GM19467 (cell line): Measurements from ENCODE around the gene PCSK6.

Source experiments
- ATAC-seq: cut with Tn5 transposase; IDR thresholded peaks from one replicate; pipeline ENCODE4 v1.9.1; 2021; ENCODE audit warnings: mild to moderate bottlenecking, moderate library complexity; ENCODE audit not compliant: unreplicated experiment

The PCSK6 gene

GRCh38 chr15:101332061-101332467 lies 157.4 kb downstream of the PCSK6 start:
- no peak for ATAC-seq

DNA sequence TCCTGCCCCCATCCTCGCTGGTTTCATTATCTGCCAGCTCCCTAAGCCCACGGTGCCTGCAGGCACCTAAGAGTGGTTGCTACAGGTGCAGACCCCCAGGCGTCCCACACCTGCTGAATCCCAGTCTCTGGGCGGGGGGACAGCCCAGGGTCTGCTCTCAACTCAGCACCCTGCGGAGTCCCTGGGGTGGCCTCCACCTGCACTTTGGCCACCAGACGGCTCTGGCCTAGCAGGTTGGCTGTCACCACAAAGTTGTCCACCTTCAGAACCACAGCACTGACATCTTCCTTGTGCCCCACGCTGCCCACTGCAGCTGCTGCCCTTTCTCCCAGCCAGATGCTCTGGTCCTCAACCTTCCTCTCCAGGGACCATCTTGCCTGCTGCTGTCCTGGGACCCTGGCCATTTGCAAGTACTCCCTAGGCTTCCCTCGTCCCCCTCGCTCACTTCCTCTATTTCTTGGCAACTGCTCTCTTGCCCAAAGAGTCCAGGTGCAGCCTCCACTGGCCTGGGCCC lies 159.6 kb downstream of the PCSK6 start:
- no peak for ATAC-seq

DNA sequence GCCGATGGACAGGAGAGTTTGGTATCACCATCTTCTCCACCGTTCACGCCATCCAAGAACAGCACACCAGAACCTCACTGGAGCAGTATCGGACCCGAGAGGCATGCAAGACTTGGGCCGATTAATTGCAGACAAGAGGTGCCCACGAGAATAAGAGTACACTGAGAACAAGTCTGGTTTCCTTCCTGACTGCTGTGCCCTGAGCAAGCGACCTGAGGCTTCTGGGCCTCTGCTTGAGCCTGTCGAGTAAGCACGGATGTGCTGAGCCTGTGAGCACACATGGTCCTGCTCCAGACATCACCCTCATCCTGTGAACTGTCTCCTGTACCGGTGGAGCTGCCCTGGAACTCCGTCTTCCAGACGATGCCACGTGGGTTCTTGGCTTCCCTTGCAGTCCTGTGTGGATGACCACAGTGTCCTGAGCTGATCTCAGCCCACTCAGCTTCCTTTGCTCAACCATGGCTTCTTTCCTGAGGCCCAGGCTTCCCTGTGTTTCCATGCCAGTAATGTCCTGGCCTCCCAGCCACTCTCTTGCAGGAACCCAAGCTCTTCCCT lies 160.1 kb downstream of the PCSK6 start:
- ATAC-seq: no peak

DNA sequence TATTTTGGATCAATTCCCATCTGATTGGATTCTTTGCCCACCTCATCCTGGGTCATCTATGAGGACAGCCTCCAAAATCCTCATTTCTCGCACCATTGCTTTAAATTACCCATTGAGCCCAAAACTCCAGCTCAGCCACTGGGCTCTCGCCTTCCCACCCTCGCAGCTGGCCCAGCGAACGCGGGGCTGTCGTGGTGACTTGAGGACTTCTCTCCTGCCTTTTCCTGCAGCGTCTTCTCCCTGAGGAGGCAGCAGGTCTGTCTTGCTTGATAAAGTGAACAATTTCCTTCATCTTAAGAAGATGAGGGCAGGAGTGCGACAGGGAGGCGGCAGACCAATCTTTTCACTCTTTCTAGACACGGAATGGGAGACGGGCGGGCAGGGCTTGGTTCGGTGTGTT lies 161.5 kb downstream of the PCSK6 start:
- no peak for ATAC-seq

- ATAC-seq: no peak
Observed at GRCh38 chr15:101327147-101327740, 162.3 kb downstream of the PCSK6 start.

GRCh38 chr15:101326462-101327146 lies 162.9 kb downstream of the PCSK6 start:
- ATAC-seq: no peak

- ATAC-seq: no peak
Observed at GRCh38 chr15:101326026-101326315, 163.5 kb downstream of the PCSK6 start.

DNA sequence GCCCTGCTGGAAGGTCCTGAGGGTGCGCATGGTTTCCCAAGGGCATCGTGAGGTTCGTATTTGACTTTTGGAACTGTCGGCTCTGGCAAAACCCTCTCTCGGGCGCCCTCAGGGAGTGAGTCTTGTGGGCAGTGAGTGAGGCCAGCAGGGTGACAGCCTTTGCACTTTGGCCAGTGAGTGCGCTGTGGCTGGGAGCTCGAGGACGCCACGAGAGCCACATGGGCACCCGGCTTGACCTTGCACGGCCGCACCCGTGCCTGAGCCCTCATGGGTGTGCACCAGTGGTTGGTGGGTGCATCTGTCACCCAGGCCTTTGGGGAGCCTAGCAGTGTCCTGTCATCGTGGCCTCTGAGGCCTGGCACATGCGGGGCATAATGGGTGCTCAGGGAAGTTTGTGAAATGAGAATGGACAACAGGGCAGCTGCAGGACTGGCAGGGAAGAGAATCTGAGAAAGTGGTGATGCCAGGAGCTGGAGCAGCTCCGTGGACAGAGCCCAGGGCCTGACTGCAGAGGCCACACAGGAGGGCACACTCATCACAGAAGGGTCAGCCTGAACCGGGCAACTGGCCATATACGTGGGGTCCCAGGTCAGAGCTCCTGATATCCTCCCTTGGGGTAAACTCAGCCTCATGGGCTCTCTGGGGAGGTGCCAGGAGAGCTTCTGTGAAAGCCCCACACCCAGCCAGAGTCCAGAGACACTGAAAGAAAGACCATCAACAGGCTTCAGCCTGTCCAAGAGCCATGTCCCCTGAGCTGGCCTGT lies 164.1 kb downstream of the PCSK6 start:
- ATAC-seq: no peak

- ATAC-seq: no peak
Observed at GRCh38 chr15:101324524-101325177, 164.9 kb downstream of the PCSK6 start.

GRCh38 chr15:101323793-101324523 lies 165.5 kb downstream of the PCSK6 start:
- ATAC-seq: no peak

- no peak for ATAC-seq
Observed at GRCh38 chr15:101322854-101323477, 166.5 kb downstream of the PCSK6 start.

GRCh38 chr15:101322016-101322695 lies 167.4 kb downstream of the PCSK6 start:
- no peak for ATAC-seq

GRCh38 chr15:101320501-101321052 lies 168.9 kb downstream of the PCSK6 start:
- ATAC-seq: no peak

GRCh38 chr15:101318839-101319238 lies 170.7 kb downstream of the PCSK6 start:
- no peak for ATAC-seq

- ATAC-seq: no peak
Observed at GRCh38 chr15:101318147-101318819, 171.2 kb downstream of the PCSK6 start.

- ATAC-seq: no peak
Observed at GRCh38 chr15:101317336-101317872, 172.1 kb downstream of the PCSK6 start.

DNA sequence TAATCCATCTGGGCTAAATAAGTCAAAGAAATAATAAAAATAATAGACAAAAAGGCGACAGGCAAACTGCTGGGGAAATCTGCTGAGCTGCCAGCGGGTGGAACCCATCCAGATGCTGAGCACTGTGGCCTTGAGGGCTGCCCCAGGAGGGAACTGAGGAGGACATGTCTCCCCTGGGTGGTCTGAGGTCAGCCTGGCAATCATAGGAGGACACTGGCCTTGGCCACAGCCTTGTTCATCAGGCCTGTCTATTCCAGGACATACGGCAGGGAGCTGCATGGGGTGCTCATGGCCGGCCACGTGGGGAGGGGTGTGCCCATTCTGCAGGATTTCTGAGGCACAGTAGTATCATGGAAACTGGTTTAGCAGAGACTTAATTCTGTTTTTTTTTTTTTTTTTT lies 173.0 kb downstream of the PCSK6 start:
- ATAC-seq: no peak

DNA sequence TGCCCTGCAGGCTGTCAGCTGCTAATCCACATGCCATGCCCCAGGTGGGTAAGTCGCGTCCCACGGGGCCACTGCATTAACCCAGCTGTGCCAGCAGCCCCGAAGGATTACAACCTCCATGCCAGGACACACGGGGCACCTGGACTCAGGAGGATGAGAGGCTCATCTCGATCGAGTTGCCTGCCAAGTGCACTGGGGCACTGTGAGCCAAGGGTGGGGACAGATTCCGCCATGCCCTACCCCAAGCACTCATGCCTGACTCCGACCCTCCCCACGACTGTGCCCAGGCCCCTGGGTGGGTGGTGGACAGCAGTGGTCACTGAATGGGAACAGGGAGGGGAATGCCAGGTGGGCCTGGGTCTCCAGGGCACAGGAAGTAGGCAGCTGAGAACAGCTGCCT lies 173.8 kb downstream of the PCSK6 start:
- no peak for ATAC-seq
